GM23338 (cell line): ENCODE data around the gene TRIM63. TPM values are rescaled to one million over a fixed set of nuclear protein-coding genes. Genes with fewer than 3 reads are reported as not detected.

Experiments used
- ATAC-seq: fragments of 200-7000 bp; cut with Tn5 transposase; 3 replicates; pipeline ENCODE4 v1.9.1; 2020
- DNase-seq: peaks from one replicate; pipeline ENCODE4 v3.0.0-alpha.2; 2015; ENCODE audit warnings: low spot score
- H2AFZ ChIP-seq: fragments of 200-600 bp; sonication (generic); 2 replicates; pipeline ENCODE4 v1.8.0; 2016; ENCODE audit warnings: antibody characterized with exemption, mild to moderate bottlenecking, moderate library complexity
- H3F3A ChIP-seq: fragments of 200-600 bp; sonication (generic); replicated peaks from 2 replicates; pipeline ENCODE4 v1.8.0; 2017; ENCODE audit warnings: antibody characterized with exemption, mixed run types, low read depth
- H3K27ac ChIP-seq: fragments of 200-600 bp; sonication (generic); 2 replicates; pipeline ENCODE4 v1.6.1; 2016; ENCODE audit warnings: low read depth
- H3K27me3 ChIP-seq: fragments of 200-600 bp; sonication (generic); 2 replicates; pipeline ENCODE4 v1.8.0; 2016; ENCODE audit warnings: mild to moderate bottlenecking, mixed run types, moderate library complexity; ENCODE audit not compliant: insufficient read depth
- H3K36me3 ChIP-seq: fragments of 200-600 bp; sonication (generic); 2 replicates; pipeline ENCODE4 v1.8.0; 2016; ENCODE audit warnings: mild to moderate bottlenecking; ENCODE audit not compliant: insufficient read depth
- H3K4me1 ChIP-seq: fragments of 200-600 bp; sonication (generic); 2 replicates; pipeline ENCODE4 v1.8.0; 2016; ENCODE audit warnings: mild to moderate bottlenecking, moderate library complexity; ENCODE audit not compliant: insufficient read depth
- H3K4me2 ChIP-seq: fragments of 200-600 bp; sonication (generic); 2 replicates; pipeline ENCODE4 v1.7.1; 2017; ENCODE audit warnings: mixed run types
- H3K4me3 ChIP-seq: fragments of 200-600 bp; sonication (generic); 2 replicates; pipeline ENCODE4 v1.6.1; 2016; ENCODE audit warnings: mixed run types
- H3K79me2 ChIP-seq: fragments of 200-600 bp; sonication (generic); replicated peaks from 2 replicates; pipeline ENCODE4 v1.8.0; 2017; ENCODE audit warnings: mild to moderate bottlenecking; ENCODE audit not compliant: insufficient read depth
- H3K9me2 ChIP-seq: fragments of 200-600 bp; sonication (generic); 2 replicates; pipeline ENCODE4 v1.8.0; 2017; ENCODE audit not compliant: insufficient read depth
- H4K20me1 ChIP-seq: fragments of 200-600 bp; sonication (generic); replicated peaks from 2 replicates; pipeline ENCODE4 v1.8.0; 2017; ENCODE audit warnings: mild to moderate bottlenecking; ENCODE audit not compliant: insufficient read depth
- H3K27ac Mint-ChIP-seq: 2 replicates; pipeline ENCODE4 v1.8.0; 2020; ENCODE audit warnings: inconsistent platforms, mild to moderate bottlenecking, moderate library complexity, mixed read lengths
- H3K27me3 Mint-ChIP-seq: 3 replicates; pipeline ENCODE4 v1.8.0; 2022; ENCODE audit warnings: low read depth, mild to moderate bottlenecking, moderate library complexity, mixed read lengths, inconsistent platforms; ENCODE audit not compliant: insufficient read depth, poor library complexity
- H3K36me3 Mint-ChIP-seq: 3 replicates; pipeline ENCODE4 v1.8.0; 2021; ENCODE audit warnings: low read depth, mild to moderate bottlenecking, inconsistent platforms, moderate library complexity, mixed read lengths
- H3K4me1 Mint-ChIP-seq: 3 replicates; pipeline ENCODE4 v1.8.0; 2020; ENCODE audit warnings: mild to moderate bottlenecking, inconsistent platforms, mixed read lengths
- H3K4me3 Mint-ChIP-seq: 3 replicates; pipeline ENCODE4 v1.8.0; 2021; ENCODE audit warnings: moderate library complexity, mild to moderate bottlenecking, inconsistent platforms, mixed read lengths
- H3K9me3 Mint-ChIP-seq: 3 replicates; pipeline ENCODE4 v1.8.0; 2020; ENCODE audit warnings: moderate library complexity, mild to moderate bottlenecking, inconsistent platforms, mixed read lengths
- CTCF ChIP-seq, 2 experiments: fragments of 200-600 bp in 1 of 2; sonication (generic) in 1 of 2; conservative IDR thresholded peaks; 2 replicates each; pipeline versions ENCODE4 v1.5.1 to v1.6.1; 2016 to 2017; ENCODE audit warnings: antibody characterized with exemption in 2 of 2, low read depth in 2 of 2, mild to moderate bottlenecking in 2 of 2, moderate library complexity in 1 of 2
- ETS1 ChIP-seq: IDR thresholded peaks from 2 replicates; pipeline ENCODE4 v1.6.1; 2016; ENCODE audit warnings: antibody characterized with exemption
- JUNB ChIP-seq: IDR thresholded peaks from one replicate; pipeline ENCODE4 v1.6.1; 2016; ENCODE audit warnings: antibody characterized with exemption; ENCODE audit not compliant: unreplicated experiment
- NANOG ChIP-seq: IDR thresholded peaks from 2 replicates; pipeline ENCODE4 v1.6.1; 2016; ENCODE audit warnings: antibody characterized with exemption, borderline replicate concordance
- STAT1 ChIP-seq: IDR thresholded peaks from one replicate; pipeline ENCODE4 v1.6.1; 2016; ENCODE audit warnings: antibody characterized with exemption; ENCODE audit not compliant: unreplicated experiment
- ZNF114 ChIP-seq: fragments of 250-450 bp; sonication (Bioruptor Pico); IDR thresholded peaks from 2 replicates; pipeline ENCODE4 v1.5.0; 2020; ENCODE audit warnings: mild to moderate bottlenecking, moderate library complexity
- ZNF331 ChIP-seq: fragments of 250-450 bp; sonication (Bioruptor Pico); IDR thresholded peaks from 2 replicates; pipeline ENCODE4 v1.5.0; 2020; ENCODE audit warnings: low read depth, mild to moderate bottlenecking, moderate library complexity
- ZNF462 ChIP-seq: fragments of 250-450 bp; sonication (Bioruptor Pico); IDR thresholded peaks from 2 replicates; pipeline ENCODE4 v1.5.0; 2020; ENCODE audit warnings: mild to moderate bottlenecking, moderate library complexity
- polyA plus RNA-seq: library from polyadenylated mRNA; unstranded; fragments of >200 nt; fragmentation: Nextera tagmentation; extraction: Ambion mirVana; gene quantifications from 2 replicates; pipeline ENCODE4 v1.2.1, GENCODE V29; 2016
- total RNA-seq: library from RNA; depleted of rRNA; stranded (reverse); fragments of >200 nt; shearing (Covaris generic); gene quantifications from 2 replicates; pipeline ENCODE4 v1.2.3, GENCODE V29; 2014

The TRIM63 gene
- total and polyA plus RNA-seq, 2 experiments from 2014 or later: 0.17 TPM; not detected in 1

- TF ChIP-seq CTCF (conservative IDR thresholded peaks at IDR 0.05; ENCODE audit: low read depth in 2 of 2): no peak
These were observed 53.3 kb downstream of the TRIM63 start (continued) for GRCh38 chr1:26014179-26014578.

- Histone ChIP-seq H3K4me2 (no peak overlapping the region), H3K4me1 (peaks cover 13% of the 10 kb centered on the region), H3K9me2 (no peaks in the 10 kb centered on the region), H3K27me3 (no peaks in the 10 kb centered on the region), H3K79me2 (no peaks in the 10 kb centered on the region), H3F3A (0 out of 2 replicates have a peak, but pooled peaks cover 5% of the 10 kb centered on the region), H4K20me1 (no peaks in the 10 kb centered on the region), H3K36me3 (no peaks in the 10 kb centered on the region), H2AFZ (no peak overlapping the region), H3K27ac (no peak overlapping the region), H3K4me3 (no peak overlapping the region)
- no peak overlapping the region for H3K4me3 Mint-ChIP-seq
- no peaks in the 10 kb centered on the region for H3K9me3 Mint-ChIP-seq
- no peaks in the 10 kb centered on the region for H3K36me3 Mint-ChIP-seq
- ATAC-seq (no peak), DNase-seq (no peak)
- no peak for TF ChIP-seq ZNF114
- TF ChIP-seq CTCF (conservative IDR thresholded peaks at IDR 0.05; ENCODE audit: low read depth in 2 of 2): no peak
- no peak for TF ChIP-seq NANOG
- no peak for TF ChIP-seq JUNB
- no peak for TF ChIP-seq STAT1
- TF ChIP-seq ETS1: no peak
- TF ChIP-seq ZNF331 (CRISPR knock-in tag): no peak
- H3K27me3 Mint-ChIP-seq: peaks cover 11% of the 10 kb centered on the region
- peaks cover 28% of the 10 kb centered on the region for H3K4me1 Mint-ChIP-seq
- no peak overlapping the region for H3K27ac Mint-ChIP-seq
These were observed 54.6 kb downstream of the TRIM63 start for GRCh38 chr1:26012864-26013263.

- H3K36me3 ChIP-seq: no peaks in the 10 kb centered on the region
- ATAC-seq: peak; percentile 92
- H3K36me3 Mint-ChIP-seq: no peaks in the 10 kb centered on the region
- peak overlapping the region; percentile 38; the same call in 1 of the 2 replicates for H3K4me2 ChIP-seq
- 0 out of 2 replicates have a peak, but pooled peaks cover 5% of the 10 kb centered on the region for H3F3A ChIP-seq
- no peaks in the 10 kb centered on the region for H4K20me1 ChIP-seq
- 0 out of 2 replicates have a peak overlapping the region, but pooled peaks have one; percentile 63 for H3K27ac ChIP-seq
- peaks cover 13% of the 10 kb centered on the region for H3K4me1 ChIP-seq
- H2AFZ ChIP-seq: peak overlapping the region; percentile 86
- DNase-seq: peak; percentile 59
- H3K4me3 ChIP-seq: no peak overlapping the region
- H3K4me3 Mint-ChIP-seq: no peak overlapping the region
- no peaks in the 10 kb centered on the region for H3K27me3 ChIP-seq
- H3K27ac Mint-ChIP-seq: no peak overlapping the region
- H3K9me2 ChIP-seq: no peaks in the 10 kb centered on the region
- TF ChIP-seq JUNB (no peak), ZNF462 (CRISPR knock-in tag) (no peak)
- H3K4me1 Mint-ChIP-seq: peaks cover 18% of the 10 kb centered on the region
- no peaks in the 10 kb centered on the region for H3K79me2 ChIP-seq
- H3K9me3 Mint-ChIP-seq: no peaks in the 10 kb centered on the region
- peaks cover 15% of the 10 kb centered on the region for H3K27me3 Mint-ChIP-seq
These were observed 56.6 kb downstream of the TRIM63 start for GRCh38 chr1:26010825-26011224.
